ENCODE data around the gene BSN.

GRCh38 chr3:49523756-49524747, 30.2 kb upstream of the BSN start:
- TF ChIP-seq EZH2phosphoT487 (IDR thresholded peaks at IDR 0.05; ENCODE audit: low read depth) (no peak), CTCF (IDR thresholded peaks at IDR 0.05; ENCODE audit: low read depth, low read length) (no peak)

Measured in OCI-LY3 (cell line).